Smooth muscle cell (in vitro differentiated cells): ENCODE results near the gene LONP2. TPM values are rescaled to one million over a fixed set of nuclear protein-coding genes. Genes with fewer than 3 reads are reported as not detected.

Experiments used
- DNase-seq: peaks from one replicate; lab custom pipeline; 2025; ENCODE audit not compliant: unreplicated experiment; lab: John Stamatoyannopoulos, UW
- H2AFZ ChIP-seq: fragments of 200-600 bp; sonication (generic); 2 replicates; pipeline ENCODE4 v1.6.0; 2016; ENCODE audit warnings: antibody characterized with exemption, low read depth, mild to moderate bottlenecking
- H3F3A ChIP-seq: fragments of 200-600 bp; sonication (generic); 2 replicates; pipeline ENCODE4 v1.6.0; 2017; ENCODE audit warnings: antibody characterized with exemption, low read depth
- H3K27ac ChIP-seq: fragments of 200-600 bp; sonication (generic); 2 replicates; pipeline ENCODE4 v1.5.1; 2016; ENCODE audit warnings: low read depth, mild to moderate bottlenecking
- H3K27me3 ChIP-seq: fragments of 200-600 bp; sonication (generic); 2 replicates; pipeline ENCODE4 v1.6.1; 2016; ENCODE audit warnings: low read depth, mild to moderate bottlenecking
- H3K36me3 ChIP-seq: fragments of 200-600 bp; sonication (generic); 2 replicates; pipeline ENCODE4 v1.5.1; 2016; ENCODE audit warnings: low read depth
- H3K4me1 ChIP-seq: fragments of 200-600 bp; sonication (generic); 2 replicates; pipeline ENCODE4 v1.5.1; 2016; ENCODE audit warnings: low read depth
- H3K4me2 ChIP-seq: fragments of 200-600 bp; sonication (generic); 2 replicates; pipeline ENCODE4 v1.6.0; 2016; ENCODE audit warnings: mild to moderate bottlenecking
- H3K4me3 ChIP-seq: fragments of 200-600 bp; sonication (generic); 2 replicates; pipeline ENCODE4 v1.5.1; 2016; ENCODE audit warnings: mild to moderate bottlenecking
- H3K79me2 ChIP-seq: fragments of 200-600 bp; sonication (generic); 2 replicates; pipeline ENCODE4 v1.6.0; 2016; ENCODE audit warnings: low read depth, mild to moderate bottlenecking
- H3K9ac ChIP-seq: fragments of 200-600 bp; sonication (generic); 2 replicates; pipeline ENCODE4 v1.6.0; 2016; ENCODE audit warnings: low read depth
- H3K9me3 ChIP-seq: fragments of 200-600 bp; sonication (generic); replicated peaks from 2 replicates; pipeline ENCODE4 v1.5.1; 2016; ENCODE audit warnings: low read depth
- H4K20me1 ChIP-seq: fragments of 200-600 bp; sonication (generic); 2 replicates; pipeline ENCODE4 v1.6.0; 2016; ENCODE audit warnings: low read depth
- WGBS: methylation state at CpG from one replicate; pipeline ENCODE4 v1.1.7; 2016; ENCODE audit warnings: low lambda C conversion rate; 5-methylcytosine and 5-hydroxymethylcytosine counted together
- polyA plus RNA-seq: library from polyadenylated mRNA; unstranded; fragments of >200 nt; fragmentation: Nextera tagmentation; extraction: Ambion mirVana; gene quantifications from 2 replicates; pipeline ENCODE4 v1.2.1, GENCODE V29; 2016
- total RNA-seq: library from RNA; depleted of rRNA; stranded (reverse); fragments of >200 nt; gene quantifications from 2 replicates; pipeline ENCODE4 v1.2.3, GENCODE V29; 2014
- TF ChIP-seq, protein P1 (sequence below): fragments of 200-600 bp; sonication (generic); IDR thresholded peaks from 2 replicates; pipeline ENCODE4 v1.5.1; 2017; ENCODE audit warnings: borderline replicate concordance, mild to moderate bottlenecking, antibody characterized with exemption; ENCODE audit not compliant: insufficient read depth, poor library complexity, severe bottlenecking

LONP2 gene
- total and polyA plus RNA-seq, 2 experiments from 2014 or later, result 30.4 to 37.4 TPM

DNA sequence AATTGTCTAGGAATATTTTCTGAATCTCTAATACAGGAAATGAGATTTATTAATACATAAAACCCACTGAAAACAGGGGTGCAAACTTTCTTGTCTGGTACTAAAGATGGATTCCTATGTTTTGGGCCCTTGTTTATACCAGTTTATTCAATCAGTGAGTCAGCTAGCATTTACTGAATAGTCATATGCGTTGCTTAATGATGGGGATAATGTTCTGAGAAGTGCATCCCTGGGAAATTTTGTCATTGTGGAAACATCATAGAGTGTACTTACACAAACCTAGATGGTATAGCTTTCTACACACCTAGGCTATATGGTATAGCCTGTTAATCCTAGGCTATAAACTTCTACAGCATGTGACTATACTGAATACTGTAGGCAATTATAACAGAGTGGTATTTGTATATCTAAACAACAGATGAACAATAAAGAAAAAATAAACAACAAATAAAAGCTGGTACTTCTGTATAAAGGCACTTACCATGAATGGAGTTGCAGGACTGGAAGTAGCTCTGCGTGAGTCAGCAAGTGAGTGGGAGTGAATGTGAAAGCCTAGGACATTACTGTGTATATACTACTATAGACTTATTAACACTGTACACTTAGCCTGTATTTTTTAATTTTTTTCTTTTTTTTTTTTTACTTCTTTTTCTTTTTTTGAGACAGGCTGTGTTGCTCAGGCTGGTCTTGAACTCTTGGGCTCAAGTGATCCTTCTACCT, 77.4 kb downstream of the LONP2 start:
- Histone ChIP-seq H4K20me1 (peaks cover 67% of the 10 kb centered on the region), H3K9ac (no peak overlapping the region), H3K27ac (peak overlapping the region; percentile 55), H2AFZ (no peak overlapping the region), H3K4me2 (peak overlapping the region; percentile 48), H3K9me3 (no peaks in the 10 kb centered on the region), H3K36me3 (no peaks in the 10 kb centered on the region), H3K27me3 (no peaks in the 10 kb centered on the region), H3K4me3 (no peak overlapping the region), H3K79me2 (peaks cover 4% of the 10 kb centered on the region), H3K4me1 (peaks cover 10% of the 10 kb centered on the region), H3F3A (peaks cover 20% of the 10 kb centered on the region)
- TF ChIP-seq, protein P1, sequence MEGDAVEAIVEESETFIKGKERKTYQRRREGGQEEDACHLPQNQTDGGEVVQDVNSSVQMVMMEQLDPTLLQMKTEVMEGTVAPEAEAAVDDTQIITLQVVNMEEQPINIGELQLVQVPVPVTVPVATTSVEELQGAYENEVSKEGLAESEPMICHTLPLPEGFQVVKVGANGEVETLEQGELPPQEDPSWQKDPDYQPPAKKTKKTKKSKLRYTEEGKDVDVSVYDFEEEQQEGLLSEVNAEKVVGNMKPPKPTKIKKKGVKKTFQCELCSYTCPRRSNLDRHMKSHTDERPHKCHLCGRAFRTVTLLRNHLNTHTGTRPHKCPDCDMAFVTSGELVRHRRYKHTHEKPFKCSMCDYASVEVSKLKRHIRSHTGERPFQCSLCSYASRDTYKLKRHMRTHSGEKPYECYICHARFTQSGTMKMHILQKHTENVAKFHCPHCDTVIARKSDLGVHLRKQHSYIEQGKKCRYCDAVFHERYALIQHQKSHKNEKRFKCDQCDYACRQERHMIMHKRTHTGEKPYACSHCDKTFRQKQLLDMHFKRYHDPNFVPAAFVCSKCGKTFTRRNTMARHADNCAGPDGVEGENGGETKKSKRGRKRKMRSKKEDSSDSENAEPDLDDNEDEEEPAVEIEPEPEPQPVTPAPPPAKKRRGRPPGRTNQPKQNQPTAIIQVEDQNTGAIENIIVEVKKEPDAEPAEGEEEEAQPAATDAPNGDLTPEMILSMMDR, result no peak
- no peak for DNase-seq
- WGBS, result 40% methylated on average over 2 of the region's 2 CpGs

DNA sequence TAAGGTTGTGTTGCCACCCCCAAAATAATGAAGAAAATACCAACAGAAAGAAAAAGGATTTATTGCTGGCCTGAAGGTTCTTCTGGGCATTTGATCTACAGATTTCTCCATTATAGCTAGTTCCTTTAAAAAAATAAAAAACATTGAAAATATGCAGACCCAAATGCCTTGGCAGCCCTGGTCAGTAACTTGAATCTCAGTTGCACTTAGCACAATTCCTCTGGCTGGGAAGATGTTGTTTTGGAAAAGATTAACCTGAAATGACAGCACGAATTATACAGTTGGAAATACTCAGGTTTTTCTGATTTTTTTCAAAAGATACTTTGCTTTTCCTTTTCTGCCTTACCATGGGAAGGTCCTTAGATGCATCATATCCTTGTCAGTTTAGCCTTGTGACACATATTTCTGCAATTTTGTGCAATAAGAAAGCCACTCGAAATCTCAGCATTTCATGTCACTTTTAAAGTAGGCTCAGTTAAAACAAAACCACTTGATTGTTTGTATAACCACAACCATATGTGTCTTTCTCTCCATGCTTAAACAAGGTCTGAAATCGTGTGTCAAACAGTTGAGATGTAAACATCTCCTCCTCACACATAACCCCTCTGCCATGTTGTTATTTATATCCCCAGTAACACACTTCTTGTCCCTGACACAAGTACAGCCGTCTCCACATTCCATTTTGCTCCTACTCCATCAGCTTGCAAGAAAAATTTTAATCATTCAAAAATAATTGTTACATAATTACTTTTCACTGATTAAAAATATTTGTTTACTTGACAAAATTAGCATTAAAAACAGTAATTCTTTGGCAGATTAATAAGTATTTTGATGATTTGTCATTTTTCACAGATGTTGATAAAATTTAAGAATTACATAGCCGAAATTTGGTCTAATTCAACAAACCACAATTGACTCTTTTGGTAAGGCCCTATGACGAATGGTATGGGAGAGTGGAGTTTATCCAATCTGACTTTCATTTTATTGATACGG, 80.0 kb downstream of the LONP2 start:
- Histone ChIP-seq H4K20me1 (peaks cover 53% of the 10 kb centered on the region), H3K79me2 (peaks cover 4% of the 10 kb centered on the region), H3K9ac (no peak overlapping the region), H3K27me3 (no peaks in the 10 kb centered on the region), H3F3A (peaks cover 4% of the 10 kb centered on the region), H3K4me1 (peaks cover 6% of the 10 kb centered on the region), H3K36me3 (no peaks in the 10 kb centered on the region), H2AFZ (no peak overlapping the region), H3K27ac (no peak overlapping the region), H3K4me3 (no peak overlapping the region), H3K9me3 (no peaks in the 10 kb centered on the region), H3K4me2 (no peak overlapping the region)
- WGBS, result 88% methylated on average over 7 of the region's 7 CpGs
- DNase-seq, result no peak
- TF ChIP-seq, protein P1, result no peak

DNA sequence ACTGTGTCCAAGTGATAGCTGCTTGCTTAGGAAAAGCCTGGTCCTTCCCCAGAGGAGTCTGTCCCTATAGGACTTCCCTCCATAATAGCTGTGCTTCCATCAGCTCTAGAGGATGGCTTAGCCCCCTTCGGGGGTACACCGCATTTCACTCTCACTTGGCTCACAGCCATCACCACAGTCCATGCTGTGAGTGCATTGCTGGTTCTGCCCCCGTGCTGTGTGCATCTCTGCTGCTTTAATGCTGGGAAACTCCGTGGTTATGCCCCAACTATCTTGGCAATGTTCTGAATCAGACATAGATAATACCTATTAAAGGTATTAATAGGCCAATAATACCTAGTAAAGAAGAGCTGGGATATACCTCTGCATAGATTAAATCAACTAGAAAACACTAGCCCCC, 82.8 kb downstream of the LONP2 start:
- H3K79me2 ChIP-seq, result peaks cover 4% of the 10 kb centered on the region
- H4K20me1 ChIP-seq, result peaks cover 41% of the 10 kb centered on the region
- H3K4me2 ChIP-seq, result no peak overlapping the region
- no peaks in the 10 kb centered on the region for H3K27me3 ChIP-seq
- H3K9ac ChIP-seq, result no peak overlapping the region
- H2AFZ ChIP-seq, result no peak overlapping the region
- H3K4me1 ChIP-seq, result peaks cover 1% of the 10 kb centered on the region
- no peaks in the 10 kb centered on the region for H3F3A ChIP-seq
- 90% methylated on average over 4 of the region's 4 CpGs for WGBS
- H3K9me3 ChIP-seq, result no peaks in the 10 kb centered on the region
- no peak overlapping the region for H3K27ac ChIP-seq
- TF ChIP-seq, protein P1, result no peak
- no peak for DNase-seq
- no peak overlapping the region for H3K4me3 ChIP-seq
- H3K36me3 ChIP-seq, result no peaks in the 10 kb centered on the region
